Lung (tissue), 12 donors: Measurements from ENCODE around the gene DLX1. TPM values are rescaled to one million over a fixed set of nuclear protein-coding genes. Genes with fewer than 3 reads are reported as not detected.

Experiments used
- ATAC-seq: fragments of 200-7000 bp; cut with Tn5 transposase; one replicate; pipeline ENCODE4 v1.9.1; 2020; ENCODE audit warnings: moderate number of reproducible peaks; ENCODE audit not compliant: insufficient read depth, low FRiP score
- DNase-seq, 3 donors: peaks; one replicate each; pipeline ENCODE4 v3.0.0-alpha.2; 2013 to 2017
- H3K27ac ChIP-seq, 2 donors: one replicate each; pipeline ENCODE4 v1.5.1; 2013; ENCODE audit warnings: mild to moderate bottlenecking in 2 of 2, moderate library complexity in 2 of 2, control low read depth in 1 of 2, inconsistent platforms in 1 of 2, low read depth in 1 of 2, low read length in 1 of 2
- H3K27me3 ChIP-seq, 3 donors: one replicate each; pipeline ENCODE4 v1.5.1; 2013; ENCODE audit warnings: low read length in 2 of 3; ENCODE audit not compliant: control insufficient read depth in 3 of 3, insufficient read depth in 3 of 3
- H3K36me3 ChIP-seq, 4 donors: one replicate each; pipeline ENCODE4 v1.5.1; 2013; ENCODE audit warnings: low read length in 4 of 4, mild to moderate bottlenecking in 1 of 4, moderate library complexity in 1 of 4; ENCODE audit not compliant: control insufficient read depth in 4 of 4, insufficient read depth in 4 of 4
- H3K4me1 ChIP-seq, 5 donors: one replicate each; pipeline ENCODE4 v1.5.1; 2013; ENCODE audit warnings: low read length in 5 of 5, mild to moderate bottlenecking in 2 of 5, moderate library complexity in 1 of 5; ENCODE audit not compliant: control insufficient read depth in 5 of 5, insufficient read depth in 5 of 5
- H3K4me3 ChIP-seq: one replicate; pipeline ENCODE4 v1.5.1; 2013; ENCODE audit warnings: mild to moderate bottlenecking, control low read depth, moderate library complexity
- H3K9ac ChIP-seq, 2 donors: one replicate each; pipeline ENCODE4 v1.5.1; 2013; ENCODE audit warnings: low read length in 2 of 2, control low read depth in 1 of 2; ENCODE audit not compliant: insufficient read depth in 1 of 2
- H3K9me3 ChIP-seq, 4 donors: one replicate each; pipeline ENCODE4 v1.5.1; 2013; ENCODE audit warnings: low read length in 3 of 4, mild to moderate bottlenecking in 1 of 4, moderate library complexity in 1 of 4; ENCODE audit not compliant: control insufficient read depth in 4 of 4, insufficient read depth in 3 of 4
- CTCF ChIP-seq: IDR thresholded peaks from 2 replicates; pipeline ENCODE4 v1.5.1; 2012; ENCODE audit warnings: mild to moderate bottlenecking; ENCODE audit errors: control extremely low read depth, extremely low read depth
- whole genome bisulfite sequencing, 2 donors: extraction: QIAGEN DNeasy Blood & Tissue Kit; methylation state at CpG; one replicate each; pipeline ENCODE4 v1.1.7; 2013; 5-methylcytosine and 5-hydroxymethylcytosine counted together
- polyA plus RNA-seq, 2 donors: library from polyadenylated mRNA; stranded (reverse); fragments of 200-250 nt; gene quantifications; one replicate each; pipeline ENCODE4 v1.2.1, GENCODE V29; 2013
- total RNA-seq, 2 donors: library from RNA; depleted of rRNA in 1 of 2; stranded (reverse); fragments of >200 nt in 1 of 2; gene quantifications; one replicate each; pipeline ENCODE4 v1.2.1, GENCODE V29; 2014 to 2021
- donor health status: control.
- donor health status: control.
- donor health status: Bipolar disorder and iron deficiency.
- donor health status: healthy.
- donor health status: DM: yes; HTN: yes; CAD: no.

The DLX1 gene
- total and polyA plus RNA-seq, 4 donors: 0.05 TPM; not detected in 3

GRCh38 chr2:172089633-172090032, 4.3 kb downstream of the DLX1 start:
- WGBS, 2 donors: 23 to 33% methylated on average over 7 of the region's 7 CpGs

GRCh38 chr2:172090044-172090961, 5.0 kb downstream of the DLX1 start:
- peak in 2 of 3 donors; percentile 3 to 15 for DNase-seq
- 7 to 8% methylated on average over 39 of the region's 39 CpGs for whole genome bisulfite sequencing, 2 donors
- H3K9me3 ChIP-seq: peaks cover 0 to 21% (median 0%) of the 10 kb centered on the region in 4 donors
- TF ChIP-seq CTCF: no peak
- peaks cover 0 to 19% (median 4%) of the 10 kb centered on the region in 5 donors for H3K4me1 ChIP-seq
- H3K9ac ChIP-seq: no peak overlapping the region
- no peaks in the 10 kb centered on the region for H3K36me3 ChIP-seq
- ATAC-seq: no peak
- H3K27me3 ChIP-seq: peaks cover 17 to 99% (median 91%) of the 10 kb centered on the region in 3 donors
- H3K27ac ChIP-seq: no peak overlapping the region
- no peak overlapping the region for H3K4me3 ChIP-seq

More at GRCh38 chr2:172089633-172090032, 4.3 kb downstream of the DLX1 start:
- peaks cover 18 to 98% (median 93%) of the 10 kb centered on the region in 3 donors for H3K27me3 ChIP-seq
- peaks cover 0 to 17% (median 0%) of the 10 kb centered on the region in 5 donors for H3K4me1 ChIP-seq
- no peak for ATAC-seq
- peaks cover 0 to 21% (median 0%) of the 10 kb centered on the region in 4 donors for H3K9me3 ChIP-seq
- TF ChIP-seq CTCF: no peak
- DNase-seq: no peak
- H3K36me3 ChIP-seq: no peaks in the 10 kb centered on the region
- no peak overlapping the region for H3K27ac ChIP-seq
- no peak overlapping the region for H3K9ac ChIP-seq
- H3K4me3 ChIP-seq: no peak overlapping the region

- Histone ChIP-seq H3K4me3 (no peak overlapping the region), H3K27me3 (peaks cover 17 to 99% (median 89%) of the 10 kb centered on the region in 3 donors), H3K9ac (no peak overlapping the region), H3K9me3 (peaks cover 0 to 17% (median 0%) of the 10 kb centered on the region in 4 donors), H3K27ac (no peak overlapping the region), H3K36me3 (no peaks in the 10 kb centered on the region), H3K4me1 (peaks cover 0 to 19% (median 8%) of the 10 kb centered on the region in 5 donors)
- no peak for TF ChIP-seq CTCF
- DNase-seq (peak in 2 of 3 donors; percentile 14 to 28), ATAC-seq (no peak)
- WGBS, 2 donors: 8 to 12% methylated on average over 13 of the region's 13 CpGs
These were observed 5.8 kb downstream of the DLX1 start for GRCh38 chr2:172091000-172091641.
